Keratinocyte (primary cell): Measurements from ENCODE around the gene TPCN2.

ENCODE experiments used
- EZH2 ChIP-seq: IDR thresholded peaks from one replicate; pipeline ENCODE4 v1.6.1; 2012; ENCODE audit warnings: inconsistent platforms, mild to moderate bottlenecking, low read length, moderate library complexity
- TF ChIP-seq, protein P1 (sequence below), 3 experiments: IDR thresholded peaks in 1 of 3; conservative IDR thresholded peaks in 1 of 3; optimal IDR thresholded peaks in 1 of 3; 2 replicates in 2 of 3; 3 replicates in 1 of 3; pipeline versions ENCODE3 to v1.5.1; 2011; ENCODE audit warnings: low read length in 3 of 3, mild to moderate bottlenecking in 3 of 3, moderate library complexity in 2 of 3, control low read depth in 1 of 3, inconsistent platforms in 1 of 3; ENCODE audit not compliant: insufficient read depth in 2 of 3; ENCODE audit errors: extremely low read depth in 1 of 3

DNA sequence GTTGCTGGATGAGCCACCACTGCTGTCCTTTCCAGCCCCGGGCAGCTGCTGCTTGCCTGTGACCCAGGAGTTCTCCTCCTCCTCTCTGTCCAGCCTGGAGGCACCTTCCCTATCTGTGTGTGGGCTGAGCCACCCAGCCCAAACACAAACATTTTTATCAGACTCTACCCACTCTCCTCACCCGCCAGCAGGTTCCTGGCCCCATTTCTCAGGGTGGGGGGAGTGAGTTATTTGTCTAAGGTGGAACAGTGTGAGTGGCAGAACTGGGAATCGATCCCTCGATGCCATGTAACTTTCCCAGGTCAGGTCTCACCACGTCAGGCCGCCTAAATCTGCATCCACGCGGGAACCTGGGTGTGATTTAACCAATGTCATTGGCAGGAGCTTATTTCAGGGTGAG is 86.2 kb downstream of the TPCN2 start:
- TF ChIP-seq, protein P1, sequence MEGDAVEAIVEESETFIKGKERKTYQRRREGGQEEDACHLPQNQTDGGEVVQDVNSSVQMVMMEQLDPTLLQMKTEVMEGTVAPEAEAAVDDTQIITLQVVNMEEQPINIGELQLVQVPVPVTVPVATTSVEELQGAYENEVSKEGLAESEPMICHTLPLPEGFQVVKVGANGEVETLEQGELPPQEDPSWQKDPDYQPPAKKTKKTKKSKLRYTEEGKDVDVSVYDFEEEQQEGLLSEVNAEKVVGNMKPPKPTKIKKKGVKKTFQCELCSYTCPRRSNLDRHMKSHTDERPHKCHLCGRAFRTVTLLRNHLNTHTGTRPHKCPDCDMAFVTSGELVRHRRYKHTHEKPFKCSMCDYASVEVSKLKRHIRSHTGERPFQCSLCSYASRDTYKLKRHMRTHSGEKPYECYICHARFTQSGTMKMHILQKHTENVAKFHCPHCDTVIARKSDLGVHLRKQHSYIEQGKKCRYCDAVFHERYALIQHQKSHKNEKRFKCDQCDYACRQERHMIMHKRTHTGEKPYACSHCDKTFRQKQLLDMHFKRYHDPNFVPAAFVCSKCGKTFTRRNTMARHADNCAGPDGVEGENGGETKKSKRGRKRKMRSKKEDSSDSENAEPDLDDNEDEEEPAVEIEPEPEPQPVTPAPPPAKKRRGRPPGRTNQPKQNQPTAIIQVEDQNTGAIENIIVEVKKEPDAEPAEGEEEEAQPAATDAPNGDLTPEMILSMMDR (optimal IDR thresholded peaks at IDR 0.05 in 1 of 3, IDR thresholded peaks at IDR 0.05 in 1 of 3, conservative IDR thresholded peaks at IDR 0.05 in 1 of 3; ENCODE audit: extremely low read depth in 1 of 3, insufficient read depth in 2 of 3, low read length in 3 of 3) = no peak
- TF ChIP-seq EZH2 = no peak
